Measurements from ENCODE around the gene OPHN1. TPM values are rescaled to one million over a fixed set of nuclear protein-coding genes. Genes with fewer than 3 reads are reported as not detected.

Gene OPHN1
- total and polyA plus RNA-seq, 8 donors: 0.61 to 3.5 (median 2.2) TPM

DNA sequence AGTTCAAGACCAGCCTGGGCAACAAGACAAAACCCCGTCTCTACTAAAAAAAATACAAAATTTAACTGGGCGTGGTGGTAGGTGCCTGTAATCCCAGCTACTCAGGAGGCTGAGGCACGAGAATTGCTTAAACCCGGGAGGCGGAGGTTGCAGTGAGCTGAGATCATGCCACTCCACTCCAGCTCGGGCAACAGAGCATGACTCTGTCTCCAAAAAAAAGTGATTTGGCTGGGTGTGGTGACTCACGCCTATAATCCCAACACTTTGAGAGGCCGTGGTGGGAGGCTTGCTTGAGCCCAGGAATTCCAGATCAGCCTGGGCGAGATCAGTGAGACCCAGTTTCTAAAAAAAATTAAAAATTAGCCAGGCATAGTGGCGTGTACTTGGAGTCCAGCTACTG lies 4.1 kb downstream of the OPHN1 start:
- no peak overlapping the region for H3K4me3 ChIP-seq
- intact Hi-C loops (cut with DNase I): no loop called here
- TF ChIP-seq, protein P1, sequence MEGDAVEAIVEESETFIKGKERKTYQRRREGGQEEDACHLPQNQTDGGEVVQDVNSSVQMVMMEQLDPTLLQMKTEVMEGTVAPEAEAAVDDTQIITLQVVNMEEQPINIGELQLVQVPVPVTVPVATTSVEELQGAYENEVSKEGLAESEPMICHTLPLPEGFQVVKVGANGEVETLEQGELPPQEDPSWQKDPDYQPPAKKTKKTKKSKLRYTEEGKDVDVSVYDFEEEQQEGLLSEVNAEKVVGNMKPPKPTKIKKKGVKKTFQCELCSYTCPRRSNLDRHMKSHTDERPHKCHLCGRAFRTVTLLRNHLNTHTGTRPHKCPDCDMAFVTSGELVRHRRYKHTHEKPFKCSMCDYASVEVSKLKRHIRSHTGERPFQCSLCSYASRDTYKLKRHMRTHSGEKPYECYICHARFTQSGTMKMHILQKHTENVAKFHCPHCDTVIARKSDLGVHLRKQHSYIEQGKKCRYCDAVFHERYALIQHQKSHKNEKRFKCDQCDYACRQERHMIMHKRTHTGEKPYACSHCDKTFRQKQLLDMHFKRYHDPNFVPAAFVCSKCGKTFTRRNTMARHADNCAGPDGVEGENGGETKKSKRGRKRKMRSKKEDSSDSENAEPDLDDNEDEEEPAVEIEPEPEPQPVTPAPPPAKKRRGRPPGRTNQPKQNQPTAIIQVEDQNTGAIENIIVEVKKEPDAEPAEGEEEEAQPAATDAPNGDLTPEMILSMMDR (IDR thresholded peaks at IDR 0.05): no peak
- H3K4me1 ChIP-seq: no peaks in the 10 kb centered on the region
- FAIRE-seq (no peak), ATAC-seq (no peak), DNase-seq (no peak)
- no peaks in the 10 kb centered on the region for H3K36me3 ChIP-seq
- no peaks in the 10 kb centered on the region for H3K9me3 ChIP-seq
- WGBS, 2 donors: 71 to 90% methylated on average over 10 of the region's 10 CpGs
- no peak overlapping the region for H3K27ac ChIP-seq
- H3K27me3 ChIP-seq: peaks cover 0 to 1% (median 0%) of the 10 kb centered on the region in 4 donors

DNA sequence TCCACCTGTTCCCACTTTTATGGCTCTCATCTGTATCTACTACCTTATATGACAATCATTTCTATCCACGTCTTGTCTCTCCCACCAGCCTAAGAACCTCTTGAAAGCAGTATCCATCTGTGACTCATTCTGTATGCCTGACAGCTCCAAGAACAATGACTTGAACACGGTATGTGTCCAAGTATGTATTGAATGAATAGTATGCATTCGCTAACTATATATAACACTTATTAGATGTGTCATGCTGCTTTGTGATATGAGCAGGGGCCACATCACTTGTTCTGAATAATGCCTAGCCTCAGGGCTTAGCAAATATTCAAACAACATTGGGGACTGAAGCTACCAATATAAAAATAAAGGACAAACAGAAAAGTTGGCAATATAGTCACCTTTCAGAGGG lies 4.9 kb downstream of the OPHN1 start:
- DNase-seq (no peak), FAIRE-seq (no peak), ATAC-seq (no peak)
- TF ChIP-seq, protein P1 (IDR thresholded peaks at IDR 0.05): no peak
- Histone ChIP-seq H3K9me3 (no peaks in the 10 kb centered on the region), H3K27me3 (no peaks in the 10 kb centered on the region), H3K27ac (no peak overlapping the region), H3K4me3 (no peak overlapping the region), H3K4me1 (no peaks in the 10 kb centered on the region), H3K36me3 (no peaks in the 10 kb centered on the region)
- intact Hi-C loops (cut with DNase I): no loop called here
- 67 to 92% methylated on average over 3 of the region's 3 CpGs for WGBS, 2 donors

DNA sequence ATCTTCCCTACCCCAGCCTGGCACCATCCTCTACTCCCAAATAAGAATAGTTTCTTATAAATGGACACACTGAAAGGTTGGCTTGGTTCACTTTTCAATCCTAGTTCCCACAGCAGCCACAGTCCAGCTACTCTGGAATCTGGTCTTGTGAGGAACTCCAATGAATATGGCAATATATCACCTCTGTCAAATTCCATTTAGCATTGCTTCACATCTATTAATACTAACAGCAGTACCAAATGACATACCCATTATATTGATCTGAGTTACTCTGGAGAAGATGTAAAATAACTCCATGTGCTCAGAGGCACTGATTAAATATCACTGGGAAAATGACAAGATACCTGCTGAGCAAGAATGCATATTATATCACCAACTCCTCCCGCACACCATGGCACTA lies 8.6 kb downstream of the OPHN1 start:
- ATAC-seq: no peak
- no peak for DNase-seq
- WGBS, 2 donors: 91 to 92% methylated on average over 1 of the region's 1 CpG
- intact Hi-C loops (cut with DNase I): no loop called here
- H3K4me3 ChIP-seq: no peak overlapping the region
- no peaks in the 10 kb centered on the region for H3K27me3 ChIP-seq
- TF ChIP-seq, protein P1 (IDR thresholded peaks at IDR 0.05): no peak
- H3K4me1 ChIP-seq: no peaks in the 10 kb centered on the region
- no peaks in the 10 kb centered on the region for H3K9me3 ChIP-seq
- FAIRE-seq: no peak
- no peaks in the 10 kb centered on the region for H3K36me3 ChIP-seq
- H3K27ac ChIP-seq: no peak overlapping the region

DNA sequence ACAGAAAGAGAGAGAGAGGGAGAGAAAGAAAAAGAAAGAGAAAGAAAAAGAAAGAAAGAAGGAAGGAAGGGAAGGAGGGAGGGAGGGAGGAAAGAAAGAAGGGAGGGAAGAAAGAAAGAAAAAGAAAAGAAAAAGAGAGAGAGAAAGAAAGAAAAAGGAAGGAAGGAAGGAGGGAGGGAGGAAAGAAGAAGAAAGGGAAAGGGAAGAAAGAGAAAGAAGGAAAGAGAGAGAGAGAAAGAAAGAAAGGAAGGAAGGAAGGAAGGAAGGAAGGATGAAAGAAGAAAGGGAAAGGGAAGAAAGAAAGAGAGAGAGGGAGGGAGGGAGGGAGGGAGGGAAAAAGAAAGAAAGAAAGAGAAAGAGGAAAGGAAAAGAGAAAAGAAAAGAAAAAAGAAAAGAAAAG lies 10.8 kb downstream of the OPHN1 start:
- Histone ChIP-seq H3K4me3 (no peak overlapping the region), H3K27me3 (no peaks in the 10 kb centered on the region), H3K36me3 (no peaks in the 10 kb centered on the region), H3K27ac (no peak overlapping the region), H3K4me1 (no peaks in the 10 kb centered on the region), H3K9me3 (no peaks in the 10 kb centered on the region)
- FAIRE-seq: no peak
- DNase-seq: no peak
- no peak for ATAC-seq
- intact Hi-C loops (cut with DNase I): no loop called here
- TF ChIP-seq, protein P1 (IDR thresholded peaks at IDR 0.05): no peak

DNA sequence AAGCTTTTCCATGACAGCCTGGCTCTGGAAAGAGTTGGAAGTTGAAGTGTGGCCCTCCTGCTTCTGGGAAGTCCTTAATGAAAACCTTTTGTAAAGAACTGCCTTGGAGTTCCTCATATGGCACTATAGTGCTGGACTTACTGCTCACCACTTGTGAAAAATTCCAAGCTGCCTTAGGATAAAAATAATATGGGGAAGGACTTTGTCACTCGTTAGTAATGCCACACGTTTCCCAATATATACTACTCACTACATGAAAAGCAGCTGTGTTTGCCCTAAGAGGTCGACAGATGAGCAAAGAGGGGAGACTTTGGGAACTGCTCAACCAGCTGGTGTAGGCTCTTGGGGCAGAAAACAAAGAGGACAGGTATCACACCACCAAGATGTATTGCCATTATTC lies 11.7 kb downstream of the OPHN1 start:
- TF ChIP-seq, protein P1 (IDR thresholded peaks at IDR 0.05): no peak
- FAIRE-seq: no peak

More for the DNA sequence above, 11.7 kb downstream of the OPHN1 start:
- intact Hi-C loops (cut with DNase I): no loop called here
- Histone ChIP-seq H3K36me3 (no peaks in the 10 kb centered on the region), H3K9me3 (no peaks in the 10 kb centered on the region), H3K27me3 (no peaks in the 10 kb centered on the region), H3K4me1 (no peaks in the 10 kb centered on the region), H3K4me3 (no peak overlapping the region), H3K27ac (no peak overlapping the region)
- DNase-seq: no peak
- ATAC-seq: no peak
- WGBS, 2 donors: 45 to 65% methylated on average over 3 of the region's 3 CpGs
